H1 (cell line): Measurements from ENCODE around the gene MRE11. TPM values are rescaled to one million over a fixed set of nuclear protein-coding genes. Genes with fewer than 3 reads are reported as not detected.

Source experiments
- CTBP2 ChIP-seq: IDR thresholded peaks from 2 replicates; pipeline ENCODE4 v1.7.0; 2011; ENCODE audit warnings: borderline replicate concordance, mild to moderate bottlenecking, moderate library complexity, mixed read lengths, low read length; ENCODE audit not compliant: insufficient read depth, insufficient read length
- EP300 ChIP-seq, 2 experiments: IDR thresholded peaks; 1 replicate in 1 of 2; 2 replicates in 1 of 2; pipeline ENCODE4 v1.6.1; 2011 to 2012; ENCODE audit warnings: low read depth in 2 of 2, low read length in 2 of 2, mild to moderate bottlenecking in 2 of 2, borderline replicate concordance in 1 of 2, inconsistent platforms in 1 of 2, moderate library complexity in 1 of 2
- HDAC2 ChIP-seq, 2 experiments: fragments of 300-600 bp in 1 of 2; sonication (generic) in 1 of 2; IDR thresholded peaks; 2 replicates each; pipeline ENCODE4 v1.6.1; 2011 to 2012; ENCODE audit warnings: low read depth in 2 of 2, low read length in 2 of 2, mild to moderate bottlenecking in 2 of 2, moderate library complexity in 2 of 2, borderline replicate concordance in 1 of 2, inconsistent platforms in 1 of 2
- SP1 ChIP-seq: IDR thresholded peaks from 2 replicates; pipeline ENCODE4 v1.6.1; 2011; ENCODE audit warnings: low read depth, low read length
- polyA plus RNA-seq, 7 experiments: library from polyadenylated mRNA; depleted of rRNA in 3 of 7; stranded (reverse) in 5 of 7; unstranded in 2 of 7; fragments of >200 nt in 5 of 7; fragments of 200-250 nt in 2 of 7; gene quantifications; 1 replicate in 5 of 7; 2 replicates in 1 of 7; 4 replicates in 1 of 7; pipeline versions ENCODE4 v1.2.1 to v1.2.3, GENCODE V29; 2011 to 2013; ENCODE audit warnings: missing spikeins in 2 of 7, mixed read lengths in 2 of 7
- total RNA-seq: library from RNA; stranded (reverse); fragmentation: NEBNext Ultra II Directional; extraction: Animal tissue kit (Norgen Biotek cat#: 25700); gene quantifications from 2 replicates; pipeline ENCODE4 v1.2.1, GENCODE V29; 2021

The MRE11 gene
- total and polyA plus RNA-seq, 2 of the 8 experiments (the other 6 are each of a cell fraction or from before 2014, with no cell fraction given): 7.2 to 43.4 TPM

DNA sequence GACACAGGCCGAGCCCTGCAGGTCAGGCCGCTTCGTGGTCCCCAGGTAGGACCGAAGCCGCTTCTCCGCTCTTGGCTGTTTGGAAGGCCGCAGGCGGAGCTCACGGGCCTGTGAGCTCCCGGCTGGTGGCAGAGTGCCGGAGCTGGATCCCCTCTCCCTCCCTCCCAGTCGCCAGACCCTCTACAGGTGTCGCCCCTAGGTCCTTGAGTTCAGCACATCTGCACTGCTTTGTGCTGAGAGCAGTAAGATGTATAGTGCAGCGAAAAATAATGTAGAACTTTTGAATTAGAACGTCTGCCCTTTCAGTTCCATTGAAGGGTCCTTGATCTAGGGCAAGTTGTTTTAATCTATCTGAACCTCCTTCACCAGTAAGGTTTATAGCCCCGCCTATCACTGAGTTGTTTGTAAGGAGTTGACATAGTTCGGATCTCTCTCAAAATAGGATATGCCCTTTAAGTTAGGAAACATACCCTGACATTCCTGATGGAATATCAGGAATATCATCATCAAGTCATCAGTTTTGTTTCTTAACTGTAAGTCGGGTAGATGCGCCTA, 559 bp upstream of the MRE11 start (continued):
- TF ChIP-seq SP1 (no peak; the same call in 1 of the 2 replicates), HDAC2 (IDR thresholded peaks at IDR 0.05; ENCODE audit: borderline replicate concordance in 1 of 2, low read depth in 2 of 2, low read length in 2 of 2) (peak in 1 of 2 experiments; percentile 91; a peak in 1 of 4 replicates), EP300 (IDR thresholded peaks at IDR 0.05; ENCODE audit: borderline replicate concordance in 1 of 2, low read depth in 2 of 2, low read length in 2 of 2) (0 out of 3 replicates have a peak, but pooled peaks of 1 of the 2 experiments have one; percentile 5), CTBP2 (no peak)
